Upper lobe of left lung (tissue), 4 donors: ENCODE data around the gene PTPN1.

ENCODE experiments used
- CTCF ChIP-seq, 6 experiments: fragments of 450-650 bp in 4 of 6; fragments of 200-600 bp in 2 of 6; sonication (generic) in 2 of 6; IDR thresholded peaks; one replicate each; pipeline ENCODE4 v1.5.1; 2016 to 2019; ENCODE audit warnings: antibody characterized with exemption in 6 of 6
- EP300 ChIP-seq, 4 donors: sonication (generic); formaldehyde crosslinking; IDR thresholded peaks; one replicate each; pipeline ENCODE4 v1.5.1; 2017; ENCODE audit warnings: antibody characterized with exemption in 4 of 4, control low read depth in 2 of 4
- POLR2A ChIP-seq, 4 donors: fragments of 450-650 bp; IDR thresholded peaks; one replicate each; pipeline ENCODE4 v1.5.1; 2016 to 2017; ENCODE audit warnings: antibody characterized with exemption in 4 of 4, mild to moderate bottlenecking in 2 of 4

- TF ChIP-seq EP300 (IDR thresholded peaks at IDR 0.05): no peak
- peak in 4 of 6 experiments; percentile 35 to 69 (median 46) for TF ChIP-seq CTCF (IDR thresholded peaks at IDR 0.05)
- peak; percentile 95 to 100 (median 99) for TF ChIP-seq POLR2A (IDR thresholded peaks at IDR 0.05)
These were observed at the start of gene PTPN1 for GRCh38 chr20:50509923-50510705.
